Vagina (tissue), 2 donors: ENCODE data around the gene ARHGAP10.

Experiments
- CTCF ChIP-seq, 3 experiments: fragments of 450-650 bp in 2 of 3; fragments of 200-600 bp in 1 of 3; sonication (generic) in 1 of 3; IDR thresholded peaks; one replicate each; pipeline ENCODE4 v1.5.1; 2017 to 2019; ENCODE audit warnings: antibody characterized with exemption in 3 of 3, mild to moderate bottlenecking in 2 of 3, moderate library complexity in 2 of 3
- POLR2AphosphoS5 ChIP-seq, 2 donors: sonication (generic); formaldehyde crosslinking; IDR thresholded peaks; one replicate each; pipeline ENCODE4 v1.9.0; 2017; ENCODE audit warnings: antibody characterized with exemption in 2 of 2, mild to moderate bottlenecking in 2 of 2, low read depth in 1 of 2; ENCODE audit not compliant: insufficient read depth in 1 of 2

GRCh38 chr4:147764337-147764736, 32.4 kb downstream of the ARHGAP10 start:
- no peak for TF ChIP-seq POLR2AphosphoS5 (IDR thresholded peaks at IDR 0.05; ENCODE audit: insufficient read depth in 1 of 2, low read depth in 1 of 2)
- TF ChIP-seq CTCF (IDR thresholded peaks at IDR 0.05), result no peak
